Astrocyte (in vitro differentiated cells and primary cell): ENCODE measurements around the gene C2orf76.

Experiments used
- EZH2 ChIP-seq: IDR thresholded peaks from 2 replicates; pipeline ENCODE4 v1.6.1; 2012; ENCODE audit warnings: mild to moderate bottlenecking, low read length, inconsistent platforms; ENCODE audit not compliant: insufficient read depth
- TF ChIP-seq, protein P1 (sequence below): IDR thresholded peaks from 2 replicates; pipeline ENCODE4 v1.5.1; 2011; ENCODE audit warnings: low read depth, mild to moderate bottlenecking, inconsistent platforms, low read length, moderate library complexity; ENCODE audit not compliant: insufficient read depth

GRCh38 chr2:119366649-119367471 is at the start of gene C2orf76, which contains the start of gene DBI:
- TF ChIP-seq, protein P1, sequence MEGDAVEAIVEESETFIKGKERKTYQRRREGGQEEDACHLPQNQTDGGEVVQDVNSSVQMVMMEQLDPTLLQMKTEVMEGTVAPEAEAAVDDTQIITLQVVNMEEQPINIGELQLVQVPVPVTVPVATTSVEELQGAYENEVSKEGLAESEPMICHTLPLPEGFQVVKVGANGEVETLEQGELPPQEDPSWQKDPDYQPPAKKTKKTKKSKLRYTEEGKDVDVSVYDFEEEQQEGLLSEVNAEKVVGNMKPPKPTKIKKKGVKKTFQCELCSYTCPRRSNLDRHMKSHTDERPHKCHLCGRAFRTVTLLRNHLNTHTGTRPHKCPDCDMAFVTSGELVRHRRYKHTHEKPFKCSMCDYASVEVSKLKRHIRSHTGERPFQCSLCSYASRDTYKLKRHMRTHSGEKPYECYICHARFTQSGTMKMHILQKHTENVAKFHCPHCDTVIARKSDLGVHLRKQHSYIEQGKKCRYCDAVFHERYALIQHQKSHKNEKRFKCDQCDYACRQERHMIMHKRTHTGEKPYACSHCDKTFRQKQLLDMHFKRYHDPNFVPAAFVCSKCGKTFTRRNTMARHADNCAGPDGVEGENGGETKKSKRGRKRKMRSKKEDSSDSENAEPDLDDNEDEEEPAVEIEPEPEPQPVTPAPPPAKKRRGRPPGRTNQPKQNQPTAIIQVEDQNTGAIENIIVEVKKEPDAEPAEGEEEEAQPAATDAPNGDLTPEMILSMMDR: no peak
- no peak for TF ChIP-seq EZH2
